HEK293 (cell line): Measurements from ENCODE around the gene SKOR2.

Experiments
- CTCF ChIA-PET: fragments of 350-600 bp; formaldehyde crosslinking; extraction: SDS; loops from one replicate; lab custom pipeline; 2021; ENCODE audit warnings: antibody characterized with exemption; lab: Yijun Ruan, JAX
- POLR2A ChIA-PET: fragments of 300-600 bp; formaldehyde crosslinking; extraction: SDS; loops from one replicate; lab custom pipeline; 2020; ENCODE audit warnings: antibody characterized with exemption, inconsistent platforms; lab: Yijun Ruan, JAX
- H3K27ac ChIP-seq: fragments of 200-500 bp; sonication (Bioruptor generic); 2 replicates; pipeline ENCODE4 v1.5.1; 2014; ENCODE audit warnings: low read depth, low read length, control low read depth, inconsistent platforms; ENCODE audit errors: extremely low read depth
- H3K36me3 ChIP-seq, 2 experiments: fragments of 200-500 bp in 1 of 2; sonication (Bioruptor generic) in 1 of 2; 1 replicate in 1 of 2; 2 replicates in 1 of 2; pipeline ENCODE4 v1.5.1; 2014 to 2017; ENCODE audit warnings: inconsistent platforms in 2 of 2, low read length in 2 of 2; ENCODE audit not compliant: control insufficient read depth in 2 of 2, insufficient read depth in 1 of 2
- H3K4me1 ChIP-seq: fragments of 200-500 bp; sonication (Bioruptor generic); 2 replicates; pipeline ENCODE4 v1.5.1; 2014; ENCODE audit warnings: mild to moderate bottlenecking, low read length, inconsistent platforms; ENCODE audit not compliant: control insufficient read depth, insufficient read depth
- H3K4me3 ChIP-seq: 2 replicates; pipeline ENCODE4 v1.5.1; 2011; ENCODE audit warnings: low read depth, mild to moderate bottlenecking, control low read depth, low read length, moderate library complexity
- H3K9me3 ChIP-seq: fragments of 200-500 bp; sonication (Bioruptor generic); 2 replicates; pipeline ENCODE4 v1.5.1; 2014; ENCODE audit warnings: low read depth, low read length, inconsistent platforms; ENCODE audit not compliant: control insufficient read depth, insufficient read depth
- GFI1B ChIP-seq: fragments of 450-650 bp; formaldehyde crosslinking; IDR thresholded peaks from 2 replicates; pipeline ENCODE4 v1.5.1; 2016; ENCODE audit warnings: missing biosample characterization, missing genetic modification characterization
- GLIS2 ChIP-seq: fragments of 450-650 bp; formaldehyde crosslinking; IDR thresholded peaks from 2 replicates; pipeline ENCODE4 v1.5.1; 2016; ENCODE audit warnings: missing biosample characterization, missing genetic modification characterization
- KLF10 ChIP-seq: fragments of 450-650 bp; IDR thresholded peaks from 2 replicates; pipeline ENCODE4 v1.5.1; 2018; ENCODE audit warnings: missing biosample characterization, mild to moderate bottlenecking, missing genetic modification characterization
- RBAK ChIP-seq: fragments of 450-650 bp; formaldehyde crosslinking; IDR thresholded peaks from 2 replicates; pipeline ENCODE4 v1.5.1; 2016; ENCODE audit warnings: missing biosample characterization, missing genetic modification characterization
- SETDB1 ChIP-seq: IDR thresholded peaks from one replicate; pipeline ENCODE4 v1.6.1; 2017; ENCODE audit warnings: mild to moderate bottlenecking, low read length, moderate library complexity, mixed read lengths; ENCODE audit not compliant: insufficient read length
- TCF7L2 ChIP-seq: IDR thresholded peaks from 2 replicates; pipeline ENCODE4 v1.6.1; 2011; ENCODE audit warnings: low read depth, mild to moderate bottlenecking, inconsistent platforms, low read length, moderate library complexity, borderline replicate concordance
- YY2 ChIP-seq: fragments of 450-650 bp; formaldehyde crosslinking; IDR thresholded peaks from 2 replicates; pipeline ENCODE4 v1.5.1; 2016; ENCODE audit warnings: missing biosample characterization, missing genetic modification characterization
- ZBTB21 ChIP-seq: fragments of 450-650 bp; formaldehyde crosslinking; IDR thresholded peaks from 2 replicates; pipeline ENCODE4 v1.5.1; 2017; ENCODE audit warnings: missing biosample characterization, missing genetic modification characterization
- ZFP37 ChIP-seq: fragments of 450-650 bp; formaldehyde crosslinking; IDR thresholded peaks from 2 replicates; pipeline ENCODE4 v1.5.1; 2016; ENCODE audit warnings: missing biosample characterization, missing genetic modification characterization
- ZNF10 ChIP-seq: fragments of 450-650 bp; formaldehyde crosslinking; IDR thresholded peaks from 2 replicates; pipeline ENCODE4 v1.5.1; 2017; ENCODE audit warnings: missing biosample characterization, missing genetic modification characterization
- ZNF112 ChIP-seq: fragments of 450-650 bp; formaldehyde crosslinking; IDR thresholded peaks from 2 replicates; pipeline ENCODE4 v1.5.0; 2017; ENCODE audit warnings: missing biosample characterization, missing genetic modification characterization
- ZNF239 ChIP-seq: fragments of 450-650 bp; formaldehyde crosslinking; IDR thresholded peaks from 2 replicates; pipeline ENCODE4 v1.5.1; 2016; ENCODE audit warnings: missing biosample characterization, missing genetic modification characterization
- ZNF266 ChIP-seq: fragments of 450-650 bp; formaldehyde crosslinking; IDR thresholded peaks from 2 replicates; pipeline ENCODE4 v1.5.1; 2016; ENCODE audit warnings: missing biosample characterization, missing genetic modification characterization, low read depth
- ZNF274 ChIP-seq, 2 experiments: fragments of 200-500 bp in 1 of 2; fragments of 450-650 bp in 1 of 2; sonication (Bioruptor generic) in 1 of 2; formaldehyde crosslinking in 1 of 2; IDR thresholded peaks; 2 replicates each; pipeline versions ENCODE4 v1.5.1 to v1.6.1; 2014 to 2016; ENCODE audit warnings: borderline replicate concordance in 1 of 2, inconsistent platforms in 1 of 2, low read length in 1 of 2, missing biosample characterization in 1 of 2, missing genetic modification characterization in 1 of 2
- ZNF302 ChIP-seq: fragments of 450-650 bp; formaldehyde crosslinking; IDR thresholded peaks from 2 replicates; pipeline ENCODE4 v1.5.1; 2016; ENCODE audit warnings: missing biosample characterization, missing genetic modification characterization, low read depth
- ZNF514 ChIP-seq: fragments of 450-650 bp; formaldehyde crosslinking; IDR thresholded peaks from 2 replicates; pipeline ENCODE4 v1.5.1; 2016; ENCODE audit warnings: missing biosample characterization, missing genetic modification characterization
- ZNF529 ChIP-seq: fragments of 450-650 bp; formaldehyde crosslinking; IDR thresholded peaks from 2 replicates; pipeline ENCODE4 v1.5.1; 2017; ENCODE audit warnings: missing genetic modification characterization, missing biosample characterization; ENCODE audit not compliant: insufficient replicate concordance
- ZNF549 ChIP-seq: fragments of 450-650 bp; IDR thresholded peaks from 2 replicates; pipeline ENCODE4 v1.5.1; 2018; ENCODE audit warnings: missing biosample characterization, missing genetic modification characterization, mild to moderate bottlenecking, inconsistent platforms, moderate library complexity
- ZNF555 ChIP-seq: fragments of 450-650 bp; formaldehyde crosslinking; conservative IDR thresholded peaks from 2 replicates; pipeline ENCODE4 v1.5.1; 2017; ENCODE audit warnings: missing biosample characterization, mild to moderate bottlenecking, missing genetic modification characterization, inconsistent platforms
- ZNF560 ChIP-seq: fragments of 450-650 bp; formaldehyde crosslinking; IDR thresholded peaks from 2 replicates; pipeline ENCODE4 v1.5.1; 2017; ENCODE audit warnings: missing biosample characterization, missing genetic modification characterization, borderline replicate concordance
- ZNF626 ChIP-seq: fragments of 450-650 bp; sonication (Bioruptor Pico); formaldehyde crosslinking; IDR thresholded peaks from 2 replicates; pipeline ENCODE4 v1.5.1; 2018; ENCODE audit warnings: missing biosample characterization, missing genetic modification characterization, inconsistent platforms
- ZNF664 ChIP-seq: fragments of 450-650 bp; formaldehyde crosslinking; IDR thresholded peaks from 2 replicates; pipeline ENCODE4 v1.5.1; 2016; ENCODE audit warnings: missing biosample characterization, missing genetic modification characterization
- ZNF707 ChIP-seq: fragments of 450-650 bp; formaldehyde crosslinking; IDR thresholded peaks from 2 replicates; pipeline ENCODE4 v1.5.1; 2016; ENCODE audit warnings: missing biosample characterization, missing genetic modification characterization
- ZNF777 ChIP-seq: fragments of 450-650 bp; formaldehyde crosslinking; IDR thresholded peaks from 2 replicates; pipeline ENCODE4 v1.5.1; 2017; ENCODE audit warnings: missing biosample characterization, missing genetic modification characterization, borderline replicate concordance
- ZNF791 ChIP-seq: fragments of 450-650 bp; formaldehyde crosslinking; IDR thresholded peaks from 2 replicates; pipeline ENCODE4 v1.5.1; 2016; ENCODE audit warnings: missing biosample characterization, missing genetic modification characterization
- ZNF837 ChIP-seq: fragments of 450-650 bp; formaldehyde crosslinking; IDR thresholded peaks from 2 replicates; pipeline ENCODE4 v1.5.1; 2016; ENCODE audit warnings: missing biosample characterization, missing genetic modification characterization
- ZSCAN16 ChIP-seq: fragments of 450-650 bp; formaldehyde crosslinking; IDR thresholded peaks from 2 replicates; pipeline ENCODE4 v1.5.1; 2016; ENCODE audit warnings: missing biosample characterization, missing genetic modification characterization
- TF ChIP-seq, protein P1 (sequence below): fragments of 450-650 bp; formaldehyde crosslinking; IDR thresholded peaks from 2 replicates; pipeline ENCODE4 v1.5.1; 2016; ENCODE audit warnings: missing biosample characterization, missing genetic modification characterization
- TF ChIP-seq, protein P2 (sequence below): fragments of 450-650 bp; formaldehyde crosslinking; IDR thresholded peaks from 2 replicates; pipeline ENCODE4 v1.5.1; 2016; ENCODE audit warnings: missing biosample characterization, missing genetic modification characterization
- TF ChIP-seq, protein P3 (sequence below): fragments of 450-650 bp; formaldehyde crosslinking; IDR thresholded peaks from 2 replicates; pipeline ENCODE4 v1.5.1; 2016; ENCODE audit warnings: missing biosample characterization, missing genetic modification characterization, low read depth
- TF ChIP-seq, protein P4 (sequence below): fragments of 450-650 bp; formaldehyde crosslinking; IDR thresholded peaks from 2 replicates; pipeline ENCODE4 v1.5.1; 2016; ENCODE audit warnings: missing biosample characterization, missing genetic modification characterization
- TF ChIP-seq, protein P5 (sequence below): fragments of 450-650 bp; formaldehyde crosslinking; IDR thresholded peaks from 2 replicates; pipeline ENCODE4 v1.5.1; 2016; ENCODE audit warnings: missing biosample characterization, missing genetic modification characterization, borderline replicate concordance

SKOR2 gene

DNA sequence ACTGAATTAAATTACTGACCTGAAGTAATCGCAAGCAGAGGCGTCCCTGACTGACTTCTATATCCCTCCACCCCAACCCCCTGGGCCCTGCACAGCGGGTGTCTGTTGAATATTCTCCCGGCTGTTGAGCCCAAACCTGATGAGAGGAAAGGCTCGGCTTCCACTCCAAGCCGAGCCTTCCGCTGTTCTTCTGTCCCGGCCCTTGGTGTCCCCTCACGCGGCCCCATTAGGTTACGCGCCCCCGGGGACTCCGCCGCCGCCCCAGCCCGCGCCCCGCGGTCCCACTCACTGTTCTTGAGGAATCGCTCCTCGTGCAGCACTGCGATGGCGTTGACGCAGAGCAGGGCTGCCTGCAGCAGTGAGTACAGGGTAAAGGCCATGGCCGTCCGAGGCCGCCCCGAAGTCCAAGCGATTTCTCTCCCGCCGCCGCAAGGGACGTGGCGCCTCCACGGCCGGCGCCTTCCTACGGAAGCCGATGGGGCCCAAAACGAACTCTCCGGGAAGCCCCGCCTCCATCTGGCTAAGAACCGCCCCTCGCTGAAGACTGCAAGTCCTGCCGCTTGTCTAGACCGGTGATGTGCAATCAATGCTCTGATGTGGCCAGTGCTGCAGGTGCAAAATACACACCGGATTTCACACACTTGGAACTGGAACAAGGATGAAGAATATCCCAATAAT is 75.4 kb downstream of the SKOR2 start, which contains the start of gene IER3IP1:
Gene IER3IP1 (minus strand): TSS at position 467 of the 678 bp plus-strand sequence. CDS start 87 bp downstream, at position 380.
- POLR2A ChIA-PET = no interaction called here
- CTCF ChIA-PET = no interaction called here
- Histone ChIP-seq H3K36me3 (peaks cover 0 to 7% of the 10 kb centered on the region in 2 experiments; a peak in 1 of 3 replicates), H3K9me3 (no peaks in the 10 kb centered on the region), H3K4me1 (peaks cover 12% of the 10 kb centered on the region), H3K27ac (peak within 1 kb of the TSS; percentile 91), H3K4me3 (peak within 1 kb of the TSS; percentile 90)
- TF ChIP-seq ZNF112 (tag by site-specific recombination) (no peak), ZNF514 (tag by site-specific recombination) (no peak), ZNF560 (tag by site-specific recombination) (no peak), ZNF549 (tag by site-specific recombination) (no peak), RBAK (tag by site-specific recombination) (no peak), ZNF777 (tag by site-specific recombination) (peak; percentile 63; the same call in 1 of the 2 replicates), YY2 (0 out of 2 replicates have a peak, but pooled peaks have one; percentile 22), ZNF529 (tag by site-specific recombination) (no peak), GLIS2 (tag by site-specific recombination) (peak; percentile 70), ZNF266 (tag by site-specific recombination) (no peak), TCF7L2 (no peak), ZNF239 (peak; percentile 82), ZFP37 (tag by site-specific recombination) (peak; percentile 90), ZNF664 (no peak), ZNF555 (no peak), ZNF274 (IDR thresholded peaks at IDR 0.05; ENCODE audit: low read length) (no peak), ZNF274 (tag by site-specific recombination; IDR thresholded peaks at IDR 0.05; ENCODE audit: borderline replicate concordance) (no peak), ZBTB21 (tag by site-specific recombination) (no peak), ZNF791 (tag by site-specific recombination) (no peak), ZSCAN16 (tag by site-specific recombination) (no peak), ZNF707 (tag by site-specific recombination) (no peak), GFI1B (tag by site-specific recombination) (no peak), KLF10 (tag by site-specific recombination) (no peak), SETDB1 (no peak), ZNF10 (tag by site-specific recombination) (no peak), ZNF837 (tag by site-specific recombination) (no peak), ZNF302 (tag by site-specific recombination) (no peak), ZNF626 (no peak)
- TF ChIP-seq, protein P1, sequence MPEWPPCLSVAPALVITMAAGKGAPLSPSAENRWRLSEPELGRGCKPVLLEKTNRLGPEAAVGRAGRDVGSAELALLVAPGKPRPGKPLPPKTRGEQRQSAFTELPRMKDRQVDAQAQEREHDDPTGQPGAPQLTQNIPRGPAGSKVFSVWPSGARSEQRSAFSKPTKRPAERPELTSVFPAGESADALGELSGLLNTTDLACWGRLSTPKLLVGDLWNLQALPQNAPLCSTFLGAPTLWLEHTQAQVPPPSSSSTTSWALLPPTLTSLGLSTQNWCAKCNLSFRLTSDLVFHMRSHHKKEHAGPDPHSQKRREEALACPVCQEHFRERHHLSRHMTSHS (tag by site-specific recombination) = no peak
- TF ChIP-seq, protein P2, sequence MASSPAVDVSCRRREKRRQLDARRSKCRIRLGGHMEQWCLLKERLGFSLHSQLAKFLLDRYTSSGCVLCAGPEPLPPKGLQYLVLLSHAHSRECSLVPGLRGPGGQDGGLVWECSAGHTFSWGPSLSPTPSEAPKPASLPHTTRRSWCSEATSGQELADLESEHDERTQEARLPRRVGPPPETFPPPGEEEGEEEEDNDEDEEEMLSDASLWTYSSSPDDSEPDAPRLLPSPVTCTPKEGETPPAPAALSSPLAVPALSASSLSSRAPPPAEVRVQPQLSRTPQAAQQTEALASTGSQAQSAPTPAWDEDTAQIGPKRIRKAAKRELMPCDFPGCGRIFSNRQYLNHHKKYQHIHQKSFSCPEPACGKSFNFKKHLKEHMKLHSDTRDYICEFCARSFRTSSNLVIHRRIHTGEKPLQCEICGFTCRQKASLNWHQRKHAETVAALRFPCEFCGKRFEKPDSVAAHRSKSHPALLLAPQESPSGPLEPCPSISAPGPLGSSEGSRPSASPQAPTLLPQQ = peak; percentile 72; the same call in 1 of the 2 replicates
- TF ChIP-seq, protein P3, sequence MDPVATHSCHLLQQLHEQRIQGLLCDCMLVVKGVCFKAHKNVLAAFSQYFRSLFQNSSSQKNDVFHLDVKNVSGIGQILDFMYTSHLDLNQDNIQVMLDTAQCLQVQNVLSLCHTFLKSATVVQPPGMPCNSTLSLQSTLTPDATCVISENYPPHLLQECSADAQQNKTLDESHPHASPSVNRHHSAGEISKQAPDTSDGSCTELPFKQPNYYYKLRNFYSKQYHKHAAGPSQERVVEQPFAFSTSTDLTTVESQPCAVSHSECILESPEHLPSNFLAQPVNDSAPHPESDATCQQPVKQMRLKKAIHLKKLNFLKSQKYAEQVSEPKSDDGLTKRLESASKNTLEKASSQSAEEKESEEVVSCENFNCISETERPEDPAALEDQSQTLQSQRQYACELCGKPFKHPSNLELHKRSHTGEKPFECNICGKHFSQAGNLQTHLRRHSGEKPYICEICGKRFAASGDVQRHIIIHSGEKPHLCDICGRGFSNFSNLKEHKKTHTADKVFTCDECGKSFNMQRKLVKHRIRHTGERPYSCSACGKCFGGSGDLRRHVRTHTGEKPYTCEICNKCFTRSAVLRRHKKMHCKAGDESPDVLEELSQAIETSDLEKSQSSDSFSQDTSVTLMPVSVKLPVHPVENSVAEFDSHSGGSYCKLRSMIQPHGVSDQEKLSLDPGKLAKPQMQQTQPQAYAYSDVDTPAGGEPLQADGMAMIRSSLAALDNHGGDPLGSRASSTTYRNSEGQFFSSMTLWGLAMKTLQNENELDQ (tag by site-specific recombination) = no peak
- TF ChIP-seq, protein P4, sequence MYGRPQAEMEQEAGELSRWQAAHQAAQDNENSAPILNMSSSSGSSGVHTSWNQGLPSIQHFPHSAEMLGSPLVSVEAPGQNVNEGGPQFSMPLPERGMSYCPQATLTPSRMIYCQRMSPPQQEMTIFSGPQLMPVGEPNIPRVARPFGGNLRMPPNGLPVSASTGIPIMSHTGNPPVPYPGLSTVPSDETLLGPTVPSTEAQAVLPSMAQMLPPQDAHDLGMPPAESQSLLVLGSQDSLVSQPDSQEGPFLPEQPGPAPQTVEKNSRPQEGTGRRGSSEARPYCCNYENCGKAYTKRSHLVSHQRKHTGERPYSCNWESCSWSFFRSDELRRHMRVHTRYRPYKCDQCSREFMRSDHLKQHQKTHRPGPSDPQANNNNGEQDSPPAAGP (tag by site-specific recombination) = no peak
- TF ChIP-seq, protein P5, sequence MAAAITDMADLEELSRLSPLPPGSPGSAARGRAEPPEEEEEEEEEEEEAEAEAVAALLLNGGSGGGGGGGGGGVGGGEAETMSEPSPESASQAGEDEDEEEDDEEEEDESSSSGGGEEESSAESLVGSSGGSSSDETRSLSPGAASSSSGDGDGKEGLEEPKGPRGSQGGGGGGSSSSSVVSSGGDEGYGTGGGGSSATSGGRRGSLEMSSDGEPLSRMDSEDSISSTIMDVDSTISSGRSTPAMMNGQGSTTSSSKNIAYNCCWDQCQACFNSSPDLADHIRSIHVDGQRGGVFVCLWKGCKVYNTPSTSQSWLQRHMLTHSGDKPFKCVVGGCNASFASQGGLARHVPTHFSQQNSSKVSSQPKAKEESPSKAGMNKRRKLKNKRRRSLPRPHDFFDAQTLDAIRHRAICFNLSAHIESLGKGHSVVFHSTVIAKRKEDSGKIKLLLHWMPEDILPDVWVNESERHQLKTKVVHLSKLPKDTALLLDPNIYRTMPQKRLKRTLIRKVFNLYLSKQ (tag by site-specific recombination) = no peak
